GM12878 (cell line): Measurements from ENCODE around the gene FRAS1. TPM values are rescaled to one million over a fixed set of nuclear protein-coding genes. Genes with fewer than 3 reads are reported as not detected.

ENCODE experiments used
- ATAC-seq: fragments of 200-7000 bp; cut with Tn5 transposase; 3 replicates; pipeline ENCODE4 v1.9.1; 2020; ENCODE audit warnings: mild to moderate bottlenecking, moderate library complexity
- BruUV-seq: library from RNA; stranded (reverse); fragments of 400-500 nt; replicated peaks from 2 replicates; lab custom pipeline; 2021; lab: Mats Ljungman, UMichigan
- CTCF ChIA-PET: fragments of 300-600 bp; sonication (Branson Sonifier 250); formaldehyde crosslinking; extraction: SDS; loops from one replicate; lab custom pipeline; 2021; ENCODE audit warnings: inconsistent platforms; lab: Yijun Ruan, JAX
- POLR2A ChIA-PET: fragments of 350-600 bp; formaldehyde crosslinking; extraction: SDS; loops from one replicate; lab custom pipeline; 2021; ENCODE audit warnings: inconsistent platforms; lab: Charles Lee
- RAD21 ChIA-PET: fragments of 300-600 bp; sonication (Branson Sonifier 250); formaldehyde crosslinking; loops from one replicate; lab custom pipeline; 2023; ENCODE audit warnings: antibody characterized with exemption; ENCODE audit not compliant: unreplicated experiment; lab: Charles Lee
- SMC1A ChIA-PET: fragments of 300-600 bp; sonication (Branson Sonifier 250); formaldehyde crosslinking; loops from one replicate; lab custom pipeline; 2023; ENCODE audit not compliant: unreplicated experiment, uncharacterized antibody; lab: Charles Lee
- DNase-seq: peaks from one replicate; pipeline ENCODE4 v3.0.0-alpha.2; 2011; ENCODE audit warnings: low read depth, low spot score
- FAIRE-seq: peaks from 3 replicates; lab custom pipeline; 2011; peaks lifted over from hg19 to GRCh38; lab: Jason Lieb, UNC
- H2AFZ ChIP-seq: 2 replicates; pipeline ENCODE4 v1.6.0; 2011; ENCODE audit warnings: low read depth, low read length, control low read depth; ENCODE audit not compliant: control insufficient read depth
- H3K27ac ChIP-seq: 2 replicates; pipeline ENCODE4 v1.5.1; 2011; ENCODE audit warnings: control low read depth; ENCODE audit not compliant: control insufficient read depth, insufficient read depth
- H3K27me3 ChIP-seq, 2 experiments: replicated peaks in 1 of 2; 2 replicates each; pipeline versions ENCODE4 v1.6.0 to v1.6.1; 2011; ENCODE audit warnings: low read length in 1 of 2; ENCODE audit not compliant: control insufficient read depth in 2 of 2, insufficient read depth in 2 of 2
- H3K36me3 ChIP-seq, 2 experiments: 2 replicates each; pipeline ENCODE4 v1.5.1; 2011; ENCODE audit warnings: low read length in 1 of 2; ENCODE audit not compliant: control insufficient read depth in 2 of 2, insufficient read depth in 2 of 2
- H3K4me1 ChIP-seq: 2 replicates; pipeline ENCODE4 v1.6.1; 2011; ENCODE audit warnings: mild to moderate bottlenecking, low read length, moderate library complexity, mixed read lengths; ENCODE audit not compliant: control insufficient read depth, insufficient read depth
- H3K4me2 ChIP-seq: 2 replicates; pipeline ENCODE4 v1.6.0; 2011; ENCODE audit warnings: control low read depth; ENCODE audit not compliant: control insufficient read depth, insufficient read depth
- H3K4me3 ChIP-seq: fragments of 200-600 bp; sonication (generic); 2 replicates; pipeline ENCODE4 v1.5.1; 2016
- H3K79me2 ChIP-seq: 2 replicates; pipeline ENCODE4 v1.6.0; 2011; ENCODE audit warnings: low read length; ENCODE audit not compliant: control insufficient read depth, insufficient read depth
- H3K9ac ChIP-seq: 2 replicates; pipeline ENCODE4 v1.8.0; 2011; ENCODE audit warnings: low read length, control low read depth, mixed read lengths; ENCODE audit not compliant: control insufficient read depth, insufficient read depth
- H3K9me3 ChIP-seq: replicated peaks from 3 replicates; pipeline ENCODE4 v1.5.1; 2011; ENCODE audit warnings: mild to moderate bottlenecking, low read length; ENCODE audit not compliant: control insufficient read depth, insufficient read depth
- H4K20me1 ChIP-seq: 2 replicates; pipeline ENCODE4 v1.6.0; 2011; ENCODE audit not compliant: control insufficient read depth, insufficient read depth
- ATF7 ChIP-seq: fragments of 450-650 bp; IDR thresholded peaks from 2 replicates; pipeline ENCODE4 v1.6.1; 2016; ENCODE audit warnings: low read depth, mild to moderate bottlenecking
- BHLHE40 ChIP-seq, 2 experiments: fragments of 450-650 bp in 1 of 2; IDR thresholded peaks; 2 replicates each; pipeline ENCODE4 v1.6.1; 2011 to 2017; ENCODE audit warnings: low read depth in 2 of 2, borderline replicate concordance in 1 of 2, improper control_type of control experiment in 1 of 2, low read length in 1 of 2, mild to moderate bottlenecking in 1 of 2
- EED ChIP-seq: sonication (generic); IDR thresholded peaks from 2 replicates; pipeline ENCODE4 v1.6.1; 2016; ENCODE audit warnings: antibody characterized with exemption, low read depth
- FOS ChIP-seq: IDR thresholded peaks from 3 replicates; pipeline ENCODE4 v1.6.1; 2011; ENCODE audit warnings: borderline replicate concordance; ENCODE audit not compliant: insufficient read length; ENCODE audit errors: extremely low read depth
- JUNB ChIP-seq: IDR thresholded peaks from 2 replicates; pipeline ENCODE4 v1.6.1; 2016; ENCODE audit warnings: antibody characterized with exemption, mild to moderate bottlenecking
- MEF2A ChIP-seq: IDR thresholded peaks from 2 replicates; pipeline ENCODE4 v1.6.1; 2011; ENCODE audit warnings: low read depth, mild to moderate bottlenecking, low read length, moderate library complexity; ENCODE audit not compliant: insufficient read depth
- POLR2A ChIP-seq: IDR thresholded peaks from 2 replicates; pipeline ENCODE4 v1.6.1; 2011; ENCODE audit warnings: low read depth, mild to moderate bottlenecking, low read length
- RB1 ChIP-seq: fragments of 450-650 bp; formaldehyde crosslinking; IDR thresholded peaks from 2 replicates; pipeline ENCODE4 v1.6.1; 2017; ENCODE audit warnings: mild to moderate bottlenecking, borderline replicate concordance
- SMARCA5 ChIP-seq: fragments of 450-650 bp; IDR thresholded peaks from 2 replicates; pipeline ENCODE4 v1.6.1; 2017; ENCODE audit warnings: mild to moderate bottlenecking
- YY1 ChIP-seq: IDR thresholded peaks from 2 replicates; pipeline ENCODE4 v1.6.1; 2011; ENCODE audit warnings: low read depth, mild to moderate bottlenecking, low read length
- WGBS: methylation state at CpG from one replicate; pipeline ENCODE4 v1.1.6; 2016; ENCODE audit warnings: low lambda C conversion rate; ENCODE audit not compliant: insufficient replicate concordance, insufficient coverage; ENCODE audit errors: missing lambda C conversion rate; 5-methylcytosine and 5-hydroxymethylcytosine counted together
- in situ Hi-C: fragments of 300-500 bp; cut with MboI; formaldehyde crosslinking; loops from 9 replicates; pipeline ENCODE4 v1.14.3; 2018; ENCODE audit warnings: mixed read lengths
- intact Hi-C: fragments of 100-400 bp; cut with micrococcal nuclease; formaldehyde crosslinking; loops from one replicate; pipeline ENCODE4 v1.14.2; 2022; ENCODE audit not compliant: unreplicated experiment
- polyA plus RNA-seq, 11 experiments: library from polyadenylated mRNA; depleted of rRNA in 4 of 11; unstranded in 6 of 11; stranded (reverse) in 5 of 11; fragments of >200 nt; fragmentation: Nextera tagmentation in 4 of 11; fragmentation: Illumina TruSeq in 1 of 11; extraction: Ambion mirVana in 4 of 11; extraction: Trizol in 1 of 11; gene quantifications; 1 replicate in 1 of 11; 2 replicates in 10 of 11; pipeline versions ENCODE4 v1.2.1 to v1.2.3, GENCODE V29; 2011 to 2016; ENCODE audit warnings: inconsistent platforms in 2 of 11, missing spikeins in 2 of 11, low read depth in 1 of 11
- total RNA-seq, 4 experiments: library from RNA; depleted of rRNA in 3 of 4; stranded (reverse); fragments of >200 nt in 3 of 4; fragmentation: Illumina TruSeq in 1 of 4; extraction: Trizol in 1 of 4; gene quantifications; 2 replicates each; pipeline versions ENCODE4 v1.2.1 to v1.2.3, GENCODE V29; 2013 to 2021
- TF ChIP-seq, protein P1 (sequence below): IDR thresholded peaks from 2 replicates; pipeline ENCODE4 v1.6.1; 2012; ENCODE audit warnings: improper control_type of control experiment, low read depth, low read length; ENCODE audit not compliant: insufficient replicate concordance

FRAS1 gene
- total and polyA plus RNA-seq, 10 of the 15 experiments (the other 5 are each of a cell fraction or from before 2014, with no cell fraction given) = 0.08 to 11.7 (median 0.20) TPM

DNA sequence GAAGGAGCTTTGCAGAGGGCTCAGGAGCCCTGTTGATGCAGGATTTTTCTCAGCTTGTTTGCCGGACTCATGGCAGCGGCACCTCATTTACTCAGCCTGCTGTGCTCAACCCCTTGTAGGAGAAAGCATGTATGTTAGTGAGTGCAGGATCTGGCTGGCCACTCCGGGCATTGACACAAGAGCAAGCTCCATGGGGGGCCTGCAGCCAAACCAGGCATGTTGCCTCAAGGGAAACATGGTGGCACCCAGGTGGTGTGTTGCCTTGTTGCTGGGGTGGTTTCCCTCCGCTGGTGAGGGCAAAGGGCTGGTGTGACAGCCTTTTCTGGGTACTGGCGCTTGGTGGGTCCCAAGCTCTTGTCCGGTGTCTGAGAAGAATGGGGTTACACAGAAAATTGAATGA, 305.2 kb downstream of the FRAS1 start:
- CTCF ChIA-PET = interaction anchor here (2.2 kb wide), 1 partner anchor 303 kb away, joined by 7 read pairs; no protein-coding TSS in a partner anchor

More for the DNA sequence above, 305.2 kb downstream of the FRAS1 start:
- Histone ChIP-seq H3K36me3 (no peaks in the 10 kb centered on the region), H3K4me2 (no peak overlapping the region), H3K9ac (no peak overlapping the region), H3K79me2 (no peaks in the 10 kb centered on the region), H3K4me3 (no peak overlapping the region), H4K20me1 (no peaks in the 10 kb centered on the region), H3K9me3 (no peaks in the 10 kb centered on the region), H3K27me3 (no peaks in the 10 kb centered on the region; a peak in 1 of 4 replicates), H3K4me1 (no peaks in the 10 kb centered on the region), H3K27ac (no peak overlapping the region), H2AFZ (no peak overlapping the region)
- ATAC-seq (no peak), FAIRE-seq (no peak), DNase-seq (no peak)
- ChIA-PET SMC1A (interaction anchor here (0.9 to 2.1 kb wide), 4 partner anchors 17 to 41 kb away, joined by 4 to 6 read pairs (median 6); no protein-coding TSS in a partner anchor), POLR2A (no interaction called here), RAD21 (interaction anchor here (0.8 kb wide), 1 partner anchor 206 kb away, joined by 3 read pairs; no protein-coding TSS in a partner anchor)
- intact Hi-C loops = no loop called here
- TF ChIP-seq MEF2A = no peak
- no peak for TF ChIP-seq POLR2A
- TF ChIP-seq FOS = no peak
- TF ChIP-seq ATF7 = no peak
- TF ChIP-seq RB1 = no peak
- no peak for TF ChIP-seq SMARCA5
- TF ChIP-seq, protein P1, sequence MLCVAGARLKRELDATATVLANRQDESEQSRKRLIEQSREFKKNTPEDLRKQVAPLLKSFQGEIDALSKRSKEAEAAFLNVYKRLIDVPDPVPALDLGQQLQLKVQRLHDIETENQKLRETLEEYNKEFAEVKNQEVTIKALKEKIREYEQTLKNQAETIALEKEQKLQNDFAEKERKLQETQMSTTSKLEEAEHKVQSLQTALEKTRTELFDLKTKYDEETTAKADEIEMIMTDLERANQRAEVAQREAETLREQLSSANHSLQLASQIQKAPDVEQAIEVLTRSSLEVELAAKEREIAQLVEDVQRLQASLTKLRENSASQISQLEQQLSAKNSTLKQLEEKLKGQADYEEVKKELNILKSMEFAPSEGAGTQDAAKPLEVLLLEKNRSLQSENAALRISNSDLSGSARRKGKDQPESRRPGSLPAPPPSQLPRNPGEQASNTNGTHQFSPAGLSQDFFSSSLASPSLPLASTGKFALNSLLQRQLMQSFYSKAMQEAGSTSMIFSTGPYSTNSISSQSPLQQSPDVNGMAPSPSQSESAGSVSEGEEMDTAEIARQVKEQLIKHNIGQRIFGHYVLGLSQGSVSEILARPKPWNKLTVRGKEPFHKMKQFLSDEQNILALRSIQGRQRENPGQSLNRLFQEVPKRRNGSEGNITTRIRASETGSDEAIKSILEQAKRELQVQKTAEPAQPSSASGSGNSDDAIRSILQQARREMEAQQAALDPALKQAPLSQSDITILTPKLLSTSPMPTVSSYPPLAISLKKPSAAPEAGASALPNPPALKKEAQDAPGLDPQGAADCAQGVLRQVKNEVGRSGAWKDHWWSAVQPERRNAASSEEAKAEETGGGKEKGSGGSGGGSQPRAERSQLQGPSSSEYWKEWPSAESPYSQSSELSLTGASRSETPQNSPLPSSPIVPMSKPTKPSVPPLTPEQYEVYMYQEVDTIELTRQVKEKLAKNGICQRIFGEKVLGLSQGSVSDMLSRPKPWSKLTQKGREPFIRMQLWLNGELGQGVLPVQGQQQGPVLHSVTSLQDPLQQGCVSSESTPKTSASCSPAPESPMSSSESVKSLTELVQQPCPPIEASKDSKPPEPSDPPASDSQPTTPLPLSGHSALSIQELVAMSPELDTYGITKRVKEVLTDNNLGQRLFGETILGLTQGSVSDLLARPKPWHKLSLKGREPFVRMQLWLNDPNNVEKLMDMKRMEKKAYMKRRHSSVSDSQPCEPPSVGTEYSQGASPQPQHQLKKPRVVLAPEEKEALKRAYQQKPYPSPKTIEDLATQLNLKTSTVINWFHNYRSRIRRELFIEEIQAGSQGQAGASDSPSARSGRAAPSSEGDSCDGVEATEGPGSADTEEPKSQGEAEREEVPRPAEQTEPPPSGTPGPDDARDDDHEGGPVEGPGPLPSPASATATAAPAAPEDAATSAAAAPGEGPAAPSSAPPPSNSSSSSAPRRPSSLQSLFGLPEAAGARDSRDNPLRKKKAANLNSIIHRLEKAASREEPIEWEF = no peak
- no peak for TF ChIP-seq JUNB
- no peak for TF ChIP-seq EED
- no peak for TF ChIP-seq YY1
- no peak for TF ChIP-seq BHLHE40 (IDR thresholded peaks at IDR 0.05; ENCODE audit: borderline replicate concordance in 1 of 2, low read depth in 2 of 2, low read length in 1 of 2)
- in situ Hi-C loops = no loop called here
- 49% methylated on average over 6 of the region's 6 CpGs for WGBS
- BruUV-seq = no TSS peak
